Tibial nerve (tissue), 4 donors: Measurements from ENCODE around the gene CCDC78.

ENCODE experiments used
- EP300 ChIP-seq, 2 donors: sonication (generic); formaldehyde crosslinking; IDR thresholded peaks; one replicate each; pipeline ENCODE4 v1.6.1; 2017; ENCODE audit warnings: antibody characterized with exemption in 2 of 2, mild to moderate bottlenecking in 1 of 2
- POLR2A ChIP-seq, 2 donors: fragments of 450-650 bp; IDR thresholded peaks; one replicate each; pipeline ENCODE4 v1.6.1; 2017; ENCODE audit warnings: antibody characterized with exemption in 2 of 2, mild to moderate bottlenecking in 2 of 2, moderate library complexity in 2 of 2
- TF ChIP-seq, protein P1 (sequence below), 5 experiments: fragments of 200-600 bp in 3 of 5; fragments of 450-650 bp in 2 of 5; sonication (generic) in 3 of 5; IDR thresholded peaks; one replicate each; pipeline ENCODE4 v1.5.1; 2016 to 2019; ENCODE audit warnings: antibody characterized with exemption in 5 of 5, mild to moderate bottlenecking in 3 of 5, moderate library complexity in 2 of 5

DNA sequence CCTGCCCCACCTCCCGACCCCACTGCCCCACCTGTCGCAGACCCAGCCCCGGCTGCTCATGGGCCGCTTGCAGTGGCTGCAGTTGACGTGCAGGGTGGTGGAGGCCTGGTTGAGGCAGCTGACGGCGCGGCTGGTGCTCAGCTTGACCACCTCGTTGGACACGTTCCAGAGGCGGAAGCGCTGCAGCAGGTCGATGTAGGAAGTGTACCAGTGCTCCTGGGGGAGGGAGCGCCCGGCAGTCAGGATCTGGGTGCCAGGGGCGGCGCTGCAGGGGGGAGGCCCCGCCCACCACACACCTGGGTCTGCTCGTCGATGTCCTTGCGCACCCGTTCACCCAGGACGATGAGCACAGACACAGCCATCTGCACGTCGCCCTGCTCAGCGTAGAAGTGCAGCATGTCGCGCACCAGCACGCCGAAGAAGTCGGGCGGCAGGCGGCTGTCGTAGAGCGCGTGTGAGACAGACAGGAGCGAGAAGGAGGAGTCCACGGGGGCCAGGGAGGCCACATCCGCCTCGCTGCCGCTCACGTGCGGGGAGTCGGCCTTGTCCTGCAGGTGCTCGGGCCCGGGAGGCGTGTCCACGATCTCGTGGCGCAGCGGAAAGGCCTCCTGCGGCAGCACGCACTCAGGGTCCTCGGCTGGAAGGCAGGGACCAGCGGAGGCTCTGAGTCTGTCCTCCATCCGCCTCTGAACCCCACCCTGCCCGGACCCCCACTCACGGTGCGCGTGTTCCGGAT is 41.1 kb downstream of the CCDC78 start:
- TF ChIP-seq, protein P1, sequence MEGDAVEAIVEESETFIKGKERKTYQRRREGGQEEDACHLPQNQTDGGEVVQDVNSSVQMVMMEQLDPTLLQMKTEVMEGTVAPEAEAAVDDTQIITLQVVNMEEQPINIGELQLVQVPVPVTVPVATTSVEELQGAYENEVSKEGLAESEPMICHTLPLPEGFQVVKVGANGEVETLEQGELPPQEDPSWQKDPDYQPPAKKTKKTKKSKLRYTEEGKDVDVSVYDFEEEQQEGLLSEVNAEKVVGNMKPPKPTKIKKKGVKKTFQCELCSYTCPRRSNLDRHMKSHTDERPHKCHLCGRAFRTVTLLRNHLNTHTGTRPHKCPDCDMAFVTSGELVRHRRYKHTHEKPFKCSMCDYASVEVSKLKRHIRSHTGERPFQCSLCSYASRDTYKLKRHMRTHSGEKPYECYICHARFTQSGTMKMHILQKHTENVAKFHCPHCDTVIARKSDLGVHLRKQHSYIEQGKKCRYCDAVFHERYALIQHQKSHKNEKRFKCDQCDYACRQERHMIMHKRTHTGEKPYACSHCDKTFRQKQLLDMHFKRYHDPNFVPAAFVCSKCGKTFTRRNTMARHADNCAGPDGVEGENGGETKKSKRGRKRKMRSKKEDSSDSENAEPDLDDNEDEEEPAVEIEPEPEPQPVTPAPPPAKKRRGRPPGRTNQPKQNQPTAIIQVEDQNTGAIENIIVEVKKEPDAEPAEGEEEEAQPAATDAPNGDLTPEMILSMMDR (IDR thresholded peaks at IDR 0.05), result no peak
- TF ChIP-seq POLR2A (IDR thresholded peaks at IDR 0.05) (no peak), EP300 (IDR thresholded peaks at IDR 0.05) (no peak)
